Measurements from ENCODE around the gene NHS.
A peak's percentile ranks its signal among the peaks of the same experiment; 100 is the strongest.

Gene NHS

DNA sequence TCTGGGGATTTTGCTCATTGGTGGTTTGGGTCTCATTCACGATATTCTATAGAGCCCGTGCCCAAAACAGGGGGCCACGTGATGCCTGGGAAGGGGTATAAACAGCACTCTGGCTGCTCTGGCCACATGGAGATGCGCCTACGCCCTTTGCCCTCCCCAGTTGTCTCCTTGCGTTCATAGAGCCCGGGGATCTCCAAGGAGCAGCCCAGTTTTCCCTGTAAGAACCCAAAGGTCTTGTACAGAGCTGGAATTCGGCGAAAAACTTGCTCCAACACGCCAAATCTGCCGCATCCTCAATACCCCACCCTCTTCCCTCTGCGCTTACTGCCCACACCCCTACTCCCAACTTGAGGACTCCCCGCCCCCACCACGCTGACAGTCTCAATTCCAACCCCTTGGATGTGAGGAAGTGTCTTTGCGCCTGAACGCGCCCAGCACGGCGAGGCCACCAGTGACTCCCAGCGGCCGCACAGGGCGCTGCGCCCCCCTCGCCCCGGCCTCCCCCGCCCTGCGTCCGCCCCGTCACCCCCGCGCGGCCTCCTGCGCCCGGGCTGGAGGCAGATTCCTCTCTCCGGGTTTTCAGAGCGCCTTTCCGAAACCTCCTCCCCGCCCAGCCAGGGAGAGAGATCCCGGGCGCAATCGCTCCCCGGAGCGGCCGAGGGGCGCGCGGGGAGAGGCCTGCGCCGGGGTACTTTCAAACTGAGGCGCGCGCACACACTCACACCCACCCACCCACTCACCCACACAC, at the start of gene NHS:
NHS (plus strand) TSS at position 582 of the 748 bp plus-strand sequence. CDS start 558 bp downstream, outside the sequence.
- peak; percentile 48 for DNase-seq

DNA sequence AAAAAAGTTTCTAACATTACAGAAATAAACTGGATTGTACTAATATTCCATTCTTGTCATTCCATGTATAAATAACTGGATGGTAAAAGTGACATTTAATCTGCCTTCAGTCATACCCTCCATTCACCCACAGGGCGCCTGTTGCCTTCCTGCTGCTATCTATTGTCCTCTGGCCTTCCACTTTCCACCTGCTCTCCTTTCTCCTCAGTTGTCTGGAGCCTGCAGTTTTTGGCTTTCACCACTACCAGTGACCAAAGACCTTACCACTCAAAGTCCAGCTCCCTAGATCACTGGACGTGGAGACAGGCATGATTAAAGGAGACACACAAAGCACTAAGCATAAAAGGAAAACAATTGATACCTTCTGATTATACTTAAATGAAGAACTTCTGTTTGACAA, 46.2 kb upstream of the NHS start:
- DNase-seq = no peak

DNA sequence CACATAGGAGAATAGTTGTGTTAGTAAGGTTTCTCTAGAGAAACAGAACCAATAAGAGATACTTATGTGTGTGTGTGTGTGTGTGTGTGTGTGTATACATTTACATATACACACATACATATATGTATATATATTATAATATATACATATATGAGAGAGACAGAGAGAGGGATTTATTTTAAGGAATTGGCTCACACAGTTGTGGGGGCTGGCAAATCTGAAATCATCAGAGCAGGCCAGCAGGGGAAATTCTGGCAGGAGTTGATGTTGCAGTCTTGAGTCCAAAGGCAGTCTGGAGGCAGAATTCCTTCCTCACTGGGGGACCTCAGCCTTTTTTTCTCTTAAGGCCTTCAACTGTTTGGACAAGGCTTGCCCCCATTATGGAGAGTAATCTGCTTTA, 38.6 kb upstream of the NHS start:
- DNase-seq = no peak

DNA sequence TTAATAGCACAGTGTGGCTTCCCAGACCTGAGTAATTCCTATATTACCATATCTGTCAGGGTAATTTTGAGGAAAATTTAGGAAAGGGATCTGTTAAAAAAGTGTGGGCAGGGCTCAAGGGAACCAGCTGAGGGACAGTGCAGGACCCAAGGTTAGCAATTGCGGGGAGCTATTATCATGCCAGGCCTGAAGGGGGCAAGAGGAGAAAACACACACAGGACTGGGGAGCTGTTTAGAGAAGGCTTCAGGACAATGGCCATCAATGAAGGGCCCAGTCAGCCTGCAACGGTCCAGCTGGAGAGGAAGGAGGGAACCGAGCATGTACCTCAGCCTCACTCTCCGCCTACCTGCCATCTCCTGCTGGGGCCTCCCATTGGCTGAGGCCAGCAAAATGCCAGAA, 19.0 kb upstream of the NHS start:
- no peak for DNase-seq

DNA sequence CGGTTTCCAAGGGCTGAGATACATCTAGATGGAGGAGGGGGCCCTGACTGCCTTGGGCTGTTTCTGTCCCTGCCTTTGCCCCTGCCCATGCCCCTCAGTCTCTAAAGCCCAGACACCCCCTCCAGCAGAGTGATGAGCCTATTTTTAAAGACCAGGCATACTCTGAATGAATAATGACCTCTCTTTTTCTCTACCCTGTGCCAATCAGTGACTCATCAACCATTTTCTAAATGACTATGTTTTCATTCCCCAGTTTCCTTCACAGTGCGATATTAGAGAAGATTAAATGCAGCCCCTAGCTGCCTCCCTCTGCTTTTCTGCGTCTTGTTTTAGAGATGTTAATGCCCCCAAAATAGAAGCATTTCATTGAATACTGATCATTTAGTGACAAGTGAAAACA, 15.5 kb upstream of the NHS start:
- DNase-seq = no peak

DNA sequence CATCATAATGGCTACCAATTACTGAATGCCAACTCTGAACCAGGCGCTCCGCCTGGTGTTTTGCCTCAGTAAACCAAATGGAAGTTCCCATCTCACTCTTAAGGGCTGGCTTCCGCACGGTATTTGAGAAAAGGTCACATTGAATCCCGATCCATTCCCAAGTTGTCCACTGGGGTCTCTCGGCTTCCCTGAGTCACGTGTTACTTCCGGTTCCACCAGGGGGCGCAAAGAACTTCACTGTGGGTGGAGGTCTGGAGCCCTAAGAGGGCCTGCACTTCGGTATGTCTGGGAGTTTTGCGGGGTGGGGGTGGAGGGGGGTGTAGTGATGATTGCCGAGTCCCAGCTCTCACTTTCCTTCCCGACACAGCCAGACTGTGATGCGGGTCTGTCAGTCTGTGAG, 13.4 kb upstream of the NHS start:
- DNase-seq = no peak

DNA sequence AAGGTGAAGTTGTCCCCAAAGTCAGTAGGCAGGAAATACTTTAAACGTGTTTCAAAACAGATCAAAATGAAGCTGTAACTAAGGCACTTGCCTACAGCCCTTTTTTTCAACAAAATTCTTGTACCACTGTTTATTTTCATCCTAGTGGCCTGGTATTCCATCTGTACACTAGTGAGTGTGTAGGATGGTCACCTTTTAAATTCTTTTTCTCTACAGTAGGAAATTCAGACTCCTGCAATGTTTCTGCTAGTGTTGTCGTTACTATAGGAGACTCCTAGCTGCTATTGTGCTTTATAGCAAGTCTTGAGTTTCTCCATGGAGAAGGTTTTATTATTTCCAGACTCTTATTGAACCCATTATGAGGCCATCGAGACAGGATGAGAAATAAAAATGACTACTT, 7.0 kb upstream of the NHS start:
- no peak for DNase-seq

DNA sequence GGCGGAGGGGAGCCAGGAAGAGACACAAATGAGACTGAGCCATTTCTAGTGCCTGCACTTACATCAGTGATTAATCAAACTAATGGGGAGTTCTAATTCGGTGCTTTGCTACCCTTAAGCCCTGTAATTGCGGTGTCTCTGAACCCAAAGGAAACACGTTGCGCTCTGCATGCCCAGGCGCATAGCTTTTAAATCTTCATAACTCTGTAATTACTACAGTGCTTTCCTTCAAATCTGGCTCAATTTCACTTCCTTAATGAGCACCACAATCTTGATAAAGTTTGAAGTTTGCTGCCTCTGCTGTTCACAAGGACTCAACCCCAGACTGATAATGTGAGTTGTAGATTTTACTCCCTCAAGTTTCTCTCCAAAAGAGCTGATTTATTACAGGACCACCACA, 5.7 kb upstream of the NHS start:
- no peak for DNase-seq

DNA sequence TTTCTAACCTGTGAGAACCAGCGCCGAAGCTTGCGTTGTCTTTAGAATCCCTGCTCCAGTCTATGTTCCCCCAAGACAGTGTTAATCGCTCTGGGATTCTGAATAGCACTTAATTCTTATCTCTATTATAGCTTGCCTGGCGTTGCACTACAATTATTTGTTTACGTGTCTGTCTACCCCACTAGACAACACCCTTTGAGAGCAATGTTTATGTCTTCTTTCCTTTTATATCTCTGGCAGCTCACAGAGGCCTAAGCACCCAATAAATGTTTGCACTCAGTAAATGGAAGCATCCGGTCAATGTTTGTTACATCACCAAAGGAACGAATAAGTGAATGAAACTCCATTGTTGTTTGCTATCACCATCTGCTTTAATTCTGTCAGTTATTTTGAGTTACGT, 4.8 kb upstream of the NHS start:
- no peak for DNase-seq

DNA sequence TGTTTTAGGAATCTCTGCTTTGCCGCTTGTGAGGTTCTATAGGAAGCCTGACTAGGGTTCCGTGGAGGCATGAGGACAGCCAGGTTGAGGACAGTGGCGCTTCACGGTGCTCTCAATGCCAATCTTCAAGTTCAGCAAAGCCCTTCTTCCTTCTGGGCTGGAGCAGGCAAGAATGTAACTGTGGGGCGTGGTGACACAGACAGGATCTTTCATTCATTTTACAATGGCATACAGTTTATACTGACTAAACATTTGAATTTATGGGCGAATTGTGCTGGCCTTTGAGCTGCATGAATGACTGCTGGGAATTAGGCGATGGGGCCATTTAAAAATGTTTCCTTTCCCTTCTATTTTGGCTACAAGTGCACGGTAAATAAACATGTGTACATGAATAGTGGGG, 2.9 kb upstream of the NHS start:
- DNase-seq = no peak

DNA sequence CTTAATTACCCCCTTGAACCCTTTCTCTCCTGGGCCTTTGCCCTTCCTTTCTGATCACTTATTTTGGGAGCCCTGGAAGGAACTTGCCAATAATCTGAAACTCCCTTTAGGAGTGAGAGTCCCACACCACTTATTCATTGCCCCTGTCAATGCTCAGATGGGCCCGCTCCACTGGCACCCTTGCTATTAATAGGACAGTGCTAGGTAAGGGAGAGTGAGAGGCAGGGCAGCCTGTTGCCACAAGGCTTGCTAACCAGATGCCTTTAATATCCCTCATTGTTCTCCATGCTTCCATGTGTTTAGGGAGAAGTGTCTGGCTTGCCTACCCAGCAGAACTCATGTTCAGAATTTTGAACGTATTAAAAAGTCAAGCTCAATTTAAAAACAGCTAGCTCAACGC, 1.7 kb upstream of the NHS start:
- no peak for DNase-seq

DNA sequence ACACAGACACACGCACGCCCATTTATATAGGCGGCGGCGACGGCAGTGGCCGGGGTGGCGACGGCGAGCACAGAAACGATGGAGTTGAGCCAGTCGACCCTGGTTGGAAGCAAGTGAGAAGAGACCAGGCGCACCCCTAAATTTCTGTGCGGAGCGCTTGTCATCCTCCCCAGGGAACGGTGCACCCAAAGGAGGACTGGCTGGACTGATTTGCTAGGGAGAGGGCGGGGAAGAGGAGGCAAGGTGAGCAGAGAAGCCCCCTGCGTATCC, 302 bp downstream of the NHS start:
- no peak for DNase-seq

DNA sequence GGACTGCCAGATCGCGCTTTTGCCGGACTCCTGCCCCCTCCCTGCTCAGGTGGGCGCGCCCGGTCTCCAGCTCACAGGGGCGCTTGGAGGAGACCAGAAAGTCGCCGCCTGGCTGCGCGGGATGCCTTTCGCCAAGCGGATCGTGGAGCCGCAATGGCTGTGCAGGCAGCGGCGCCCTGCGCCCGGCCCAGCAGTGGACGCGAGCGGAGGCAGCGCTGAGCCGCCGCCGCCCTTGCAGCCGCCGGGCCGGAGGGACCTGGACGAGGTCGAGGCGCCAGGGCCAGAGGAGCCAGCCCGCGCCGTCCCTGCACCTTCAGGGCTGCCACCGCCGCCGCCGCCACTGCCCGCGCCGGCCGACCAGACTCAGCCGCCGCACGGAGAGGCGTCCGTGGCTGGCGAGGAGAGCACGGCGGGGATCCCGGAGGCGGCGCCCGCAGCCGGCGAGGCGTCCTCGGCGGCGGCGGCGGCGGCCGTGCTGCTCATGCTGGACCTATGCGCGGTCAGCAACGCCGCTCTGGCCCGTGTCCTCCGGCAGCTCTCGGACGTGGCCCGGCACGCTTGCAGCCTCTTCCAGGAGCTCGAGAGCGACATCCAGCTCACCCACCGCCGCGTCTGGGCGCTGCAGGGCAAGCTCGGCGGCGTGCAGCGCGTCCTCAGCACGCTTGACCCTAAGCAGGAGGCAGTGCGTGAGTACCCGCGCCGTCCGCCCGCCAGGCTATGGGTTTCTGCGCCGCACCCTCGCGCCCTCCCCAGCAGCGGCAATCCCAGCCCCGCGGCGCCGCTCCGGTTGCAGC, 834 bp downstream of the NHS start:
- peak; percentile 47 for DNase-seq

DNA sequence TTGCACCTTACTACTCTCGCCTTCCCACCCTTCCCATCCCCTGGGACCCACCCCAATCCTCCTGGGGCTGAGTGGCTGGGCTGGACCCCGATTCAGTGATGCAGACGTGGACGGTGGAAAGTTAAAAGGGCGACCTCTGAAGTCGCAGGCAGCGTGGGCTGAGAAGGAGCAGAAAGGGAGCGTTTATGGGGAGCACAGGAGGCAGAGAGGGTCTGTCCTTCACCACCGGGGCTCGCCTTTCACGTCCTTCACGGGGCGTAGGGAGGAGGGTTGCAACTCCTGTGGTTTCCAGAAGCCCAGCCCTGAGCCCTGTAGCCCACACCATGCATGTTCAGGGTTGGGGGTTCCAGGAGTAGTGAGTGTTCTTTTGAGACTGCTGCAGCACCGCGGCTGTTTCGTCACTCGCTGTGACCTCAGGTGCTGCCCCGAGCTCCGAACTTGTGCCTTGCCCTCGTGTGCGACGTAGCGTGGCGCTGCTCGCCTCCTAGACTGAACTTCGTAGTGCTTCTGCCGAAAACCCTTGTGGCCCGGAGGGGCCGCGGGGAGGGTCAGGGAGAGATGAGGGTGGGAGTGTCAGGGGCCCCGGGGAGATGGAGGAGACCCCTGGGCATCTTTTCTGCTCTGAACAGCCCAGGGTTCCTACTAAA, 1.6 kb downstream of the NHS start:
- DNase-seq = peak; percentile 50

DNA sequence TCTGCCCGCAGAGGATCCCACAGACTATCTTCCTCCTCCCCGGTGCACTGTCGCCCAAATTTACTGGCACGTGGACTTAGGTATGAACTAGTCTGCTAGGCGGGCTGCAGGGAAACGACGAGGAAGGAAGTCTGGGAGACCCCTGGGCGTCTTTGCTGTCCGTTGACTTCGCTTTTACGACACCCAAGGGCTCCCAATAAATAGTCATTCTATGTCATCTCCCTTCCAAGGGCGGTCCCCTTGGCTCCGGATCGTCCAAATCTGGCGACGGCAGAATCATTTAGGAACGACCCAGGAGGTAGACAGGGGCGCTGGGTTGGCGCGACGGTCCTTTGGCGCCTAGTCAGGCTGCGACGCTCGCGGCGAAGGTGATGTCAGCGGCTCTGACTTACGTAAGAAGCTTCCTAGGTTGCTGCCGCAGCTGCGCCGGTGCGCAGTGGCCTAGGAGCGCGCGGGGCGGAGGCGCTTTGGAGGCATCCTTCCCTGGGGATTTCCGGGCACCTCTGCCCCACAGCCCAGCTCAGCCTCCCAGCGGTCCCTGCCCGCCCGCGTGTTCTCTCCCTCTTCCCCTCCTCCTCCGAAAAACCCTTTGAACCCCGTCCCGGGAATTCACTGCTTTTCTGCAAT, 2.2 kb downstream of the NHS start:
- DNase-seq = peak; percentile 58

DNA sequence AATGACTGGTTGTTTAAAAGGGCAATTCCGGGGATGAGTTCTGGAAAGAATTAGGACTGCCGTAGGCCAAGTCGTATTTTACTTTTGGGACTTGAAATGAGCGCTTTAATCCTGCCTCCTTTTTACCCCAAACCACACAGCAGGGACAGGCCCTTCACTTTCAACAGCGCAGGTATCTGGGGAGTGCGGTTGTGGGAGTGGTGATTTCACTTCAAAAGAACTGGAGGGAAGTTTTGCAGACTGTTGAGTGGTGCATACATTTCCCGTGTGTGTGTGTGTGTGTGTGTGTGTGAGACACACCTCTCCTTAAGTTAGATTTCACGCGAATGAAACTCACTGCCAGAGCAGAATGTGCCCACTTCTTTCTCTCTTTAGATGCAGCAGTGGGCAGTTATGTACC, 2.8 kb downstream of the NHS start:
- peak; percentile 46 for DNase-seq

DNA sequence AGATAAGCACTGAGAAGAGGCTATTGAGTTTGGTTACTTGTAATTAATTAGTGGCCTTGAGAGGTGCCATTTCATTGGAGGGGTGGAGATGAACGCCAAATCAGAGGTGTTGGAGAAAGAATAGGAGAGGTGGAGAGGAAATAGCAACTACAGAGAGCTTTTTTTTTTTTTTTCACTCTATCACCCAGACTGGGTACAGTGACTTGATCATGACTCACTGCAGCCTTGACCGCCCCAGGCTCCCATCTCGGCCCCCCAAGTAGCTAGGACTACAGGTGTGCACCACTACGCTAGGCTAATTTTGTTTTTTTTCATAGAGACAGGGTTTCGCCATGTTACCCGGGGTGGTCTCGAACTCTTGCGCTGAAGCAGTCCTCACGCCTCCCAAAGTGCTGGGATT, 5.2 kb downstream of the NHS start:
- DNase-seq = no peak

DNA sequence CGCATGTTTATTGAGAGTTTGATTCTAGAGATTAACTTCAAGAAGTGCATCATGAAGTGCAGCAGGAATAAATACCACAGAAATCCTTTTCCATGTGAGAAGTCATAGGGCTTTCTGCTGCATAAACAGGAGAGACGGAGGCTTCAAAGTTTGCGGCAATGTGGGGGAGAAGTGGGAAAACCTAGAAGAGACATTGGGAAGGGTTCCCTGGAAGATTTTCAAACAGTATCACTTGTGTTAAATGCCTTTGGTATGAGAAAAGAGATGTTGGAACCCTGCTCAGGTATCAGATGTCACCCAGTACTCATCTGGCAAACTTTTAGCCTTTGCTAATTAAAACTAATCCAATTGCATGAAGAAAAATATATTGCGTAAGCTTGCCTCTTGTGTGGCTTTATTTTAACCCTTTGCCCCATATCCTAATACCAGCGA, 15.4 kb downstream of the NHS start:
- DNase-seq = no peak

DNA sequence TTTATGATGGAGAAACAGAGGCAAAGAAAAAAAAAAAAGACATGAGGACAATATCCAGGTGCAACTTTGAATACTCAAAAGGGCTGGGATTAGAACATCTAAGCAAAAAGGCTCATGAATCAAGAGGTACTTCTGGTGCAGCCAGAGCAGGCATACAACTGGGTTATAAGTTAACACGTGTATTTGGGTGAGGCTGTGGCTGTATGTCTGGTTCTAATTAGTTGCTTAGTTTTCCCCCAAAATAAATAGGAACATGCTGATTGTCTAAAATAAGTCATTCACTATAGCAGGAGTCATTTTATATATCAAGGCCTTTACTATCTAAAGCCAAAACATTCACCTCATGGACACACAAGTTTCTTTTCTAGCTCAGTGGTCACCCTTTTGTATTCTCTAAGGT, 20.2 kb downstream of the NHS start:
- no peak for DNase-seq

DNA sequence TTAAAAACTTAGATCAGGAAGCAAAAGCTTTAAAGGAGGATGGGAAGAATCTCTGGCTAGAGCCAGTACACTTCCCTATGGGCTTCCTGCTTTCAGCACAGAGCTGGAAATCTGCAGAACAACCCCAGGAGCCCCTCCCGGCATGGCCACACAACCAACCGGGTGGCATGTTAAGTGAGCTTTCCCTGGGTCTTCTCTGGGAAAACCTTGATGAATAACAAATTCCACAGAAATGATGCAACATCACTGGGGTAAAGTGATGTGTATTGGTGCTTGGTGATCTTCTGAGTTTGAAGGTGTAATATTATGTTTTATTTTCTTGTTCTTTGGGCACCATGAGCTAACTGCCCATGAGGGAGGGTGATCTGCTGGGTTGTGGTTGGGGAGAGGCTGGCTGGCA, 22.1 kb downstream of the NHS start:
- DNase-seq = no peak

DNA sequence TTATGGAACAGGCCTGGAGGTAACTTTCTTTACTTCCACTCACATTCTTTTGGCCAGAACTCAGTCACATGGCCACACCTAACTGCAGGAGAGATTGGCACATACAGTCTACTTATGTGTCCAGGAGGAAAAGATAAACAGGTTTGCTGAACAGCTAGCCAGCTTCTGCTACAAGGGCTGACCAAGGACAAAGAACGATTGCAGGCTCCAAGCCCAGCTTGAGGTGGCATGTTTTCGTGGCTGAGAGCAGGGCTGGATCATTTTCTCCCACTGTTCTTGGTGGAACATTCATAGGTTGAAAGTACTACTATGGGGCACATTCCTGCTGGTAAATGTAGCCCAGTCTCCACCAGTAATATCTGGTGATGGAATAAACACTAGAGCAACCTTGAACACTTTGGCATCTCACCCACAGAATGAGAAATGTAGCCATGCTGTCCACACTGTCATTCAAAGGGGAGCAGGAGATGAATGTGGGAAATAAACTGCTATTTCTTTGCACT, 28.2 kb downstream of the NHS start:
- DNase-seq = no peak

DNA sequence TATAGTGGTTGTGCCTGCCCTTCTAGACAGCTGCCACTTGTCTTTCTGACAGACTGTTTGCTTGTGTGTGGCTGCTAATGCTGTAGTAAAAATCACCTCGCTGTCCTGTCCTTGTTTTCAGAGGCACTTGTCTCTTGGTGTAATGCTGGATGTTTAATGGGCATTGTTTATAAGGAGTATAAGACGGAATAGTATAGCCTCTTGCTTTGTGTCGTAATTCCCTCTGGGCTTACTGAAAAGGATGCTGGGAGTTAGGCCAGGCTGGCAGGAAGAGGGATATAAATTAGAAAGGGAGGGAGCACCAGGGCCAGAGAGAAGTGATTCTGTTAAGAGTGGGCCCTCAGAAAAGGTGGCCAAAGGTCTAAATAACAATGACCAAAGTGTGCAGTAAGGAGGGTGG, 29.0 kb downstream of the NHS start:
- no peak for DNase-seq

DNA sequence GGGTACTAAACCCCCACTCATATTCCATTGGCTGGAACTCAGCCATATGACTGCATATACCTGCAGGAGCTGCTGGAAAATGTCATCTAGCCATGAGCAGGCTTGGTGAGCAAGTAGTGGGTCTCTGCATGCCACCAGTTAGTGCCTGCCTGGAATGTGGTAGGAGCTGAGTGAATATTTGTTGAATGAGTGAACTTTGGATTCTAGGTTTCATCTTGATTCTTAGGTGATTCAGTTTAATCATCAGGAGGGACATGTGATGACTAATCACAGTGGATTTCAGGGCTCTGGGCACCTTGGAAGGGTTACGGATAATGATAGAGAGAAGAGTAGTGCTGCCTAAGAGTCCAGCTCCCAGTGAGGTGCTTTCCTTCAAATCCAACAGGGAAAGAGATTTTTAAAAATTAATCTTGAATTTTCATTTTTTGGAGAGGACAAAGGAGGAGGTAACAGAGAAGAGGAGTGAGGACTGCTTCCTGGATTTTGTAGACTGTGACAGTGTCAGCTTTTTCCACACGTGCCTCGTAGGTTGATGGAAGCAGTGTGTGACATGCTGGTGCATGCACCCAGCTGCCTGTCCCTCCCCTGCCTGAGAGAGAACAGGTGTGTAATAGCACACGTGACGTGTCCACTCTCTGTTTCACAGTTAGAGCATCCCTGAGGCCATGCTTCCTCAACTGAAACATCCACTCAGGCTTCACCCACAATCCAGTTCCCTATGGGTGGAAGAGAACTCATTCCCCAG, 30.4 kb downstream of the NHS start:
- DNase-seq = no peak
